ENCODE measurements around the gene LAS1L.
"Not testable (repeated sequence)": the region's sequence is repeated elsewhere in the genome, so short reads cannot be mapped to it uniquely, and the experiment has no call there.

Gene LAS1L

DNA sequence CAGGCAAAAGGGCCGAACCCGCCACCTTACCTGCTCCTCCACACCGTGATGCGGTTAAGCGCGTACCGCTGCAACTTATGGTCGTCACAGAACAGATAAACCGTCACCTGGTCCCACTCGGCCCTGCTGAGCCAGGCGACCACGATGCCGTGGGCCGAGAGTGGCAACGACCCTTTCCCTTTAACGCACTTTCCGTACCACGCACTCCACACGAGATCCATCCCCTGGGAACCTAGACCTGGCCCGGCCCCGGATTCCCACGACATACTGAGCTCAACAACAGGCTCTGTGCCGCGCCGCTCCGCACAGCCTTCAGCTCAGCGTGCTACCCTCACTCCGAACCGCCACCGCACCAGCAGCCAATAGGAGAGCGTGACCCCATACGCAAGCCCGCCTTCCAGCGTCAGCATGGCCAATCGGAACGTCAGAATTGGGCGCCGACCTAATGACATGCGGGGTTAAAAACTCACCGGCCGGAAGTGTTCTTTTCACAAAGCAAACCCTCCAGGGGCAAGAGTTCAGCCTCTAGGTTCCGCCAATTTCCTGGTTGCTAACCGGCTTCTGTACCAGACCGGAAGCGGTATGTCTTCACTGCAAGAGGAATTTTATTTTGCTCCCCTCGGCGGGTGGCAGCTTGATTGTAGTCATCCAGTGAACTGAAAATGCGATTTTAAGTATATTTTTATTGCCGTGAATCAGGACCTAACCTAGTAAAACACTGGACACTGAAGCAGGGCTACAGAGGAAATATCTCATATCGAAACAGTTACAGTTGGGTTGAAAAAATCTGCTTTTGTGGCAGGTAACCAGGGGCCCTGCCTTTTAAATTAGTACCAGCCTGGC, at the start of gene LAS1L:
Gene LAS1L, minus strand, starts transcription at position 338 of the 843 bp plus-strand sequence. Its CDS starts 72 bp downstream, at position 266.
- peak; percentile 77 to 91 for DNase-seq

DNA sequence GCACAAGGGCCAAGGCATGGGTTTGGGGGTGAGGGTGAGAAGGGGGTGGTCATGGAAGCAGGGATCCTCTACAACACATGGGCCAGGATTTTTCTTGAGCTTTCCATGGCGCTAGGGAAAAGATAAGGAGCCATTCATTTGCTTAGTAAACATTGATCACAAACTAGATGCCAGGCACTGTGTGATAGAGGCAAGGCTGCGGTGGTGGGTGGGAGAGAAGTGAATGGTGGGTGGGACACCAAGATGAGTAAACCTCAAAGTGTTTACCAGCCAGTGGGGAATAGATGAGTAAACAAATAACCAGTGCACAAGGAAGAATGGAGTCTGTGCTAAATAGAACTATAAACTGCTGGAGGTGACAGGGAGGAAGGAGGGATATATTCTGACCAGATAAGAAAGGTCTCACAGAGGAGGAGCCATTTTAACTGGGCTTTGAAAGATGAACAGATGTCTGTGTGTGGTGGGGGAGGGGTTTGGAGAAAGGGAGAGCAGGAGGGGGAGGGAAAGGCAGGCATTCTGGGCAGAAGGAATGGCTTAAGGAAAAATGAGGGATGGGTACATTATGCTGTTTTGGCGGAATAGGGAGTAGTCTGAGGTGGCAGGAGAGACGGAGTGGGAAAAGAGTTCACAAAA, 48.0 kb upstream of the LAS1L start:
- no peak for DNase-seq

DNA sequence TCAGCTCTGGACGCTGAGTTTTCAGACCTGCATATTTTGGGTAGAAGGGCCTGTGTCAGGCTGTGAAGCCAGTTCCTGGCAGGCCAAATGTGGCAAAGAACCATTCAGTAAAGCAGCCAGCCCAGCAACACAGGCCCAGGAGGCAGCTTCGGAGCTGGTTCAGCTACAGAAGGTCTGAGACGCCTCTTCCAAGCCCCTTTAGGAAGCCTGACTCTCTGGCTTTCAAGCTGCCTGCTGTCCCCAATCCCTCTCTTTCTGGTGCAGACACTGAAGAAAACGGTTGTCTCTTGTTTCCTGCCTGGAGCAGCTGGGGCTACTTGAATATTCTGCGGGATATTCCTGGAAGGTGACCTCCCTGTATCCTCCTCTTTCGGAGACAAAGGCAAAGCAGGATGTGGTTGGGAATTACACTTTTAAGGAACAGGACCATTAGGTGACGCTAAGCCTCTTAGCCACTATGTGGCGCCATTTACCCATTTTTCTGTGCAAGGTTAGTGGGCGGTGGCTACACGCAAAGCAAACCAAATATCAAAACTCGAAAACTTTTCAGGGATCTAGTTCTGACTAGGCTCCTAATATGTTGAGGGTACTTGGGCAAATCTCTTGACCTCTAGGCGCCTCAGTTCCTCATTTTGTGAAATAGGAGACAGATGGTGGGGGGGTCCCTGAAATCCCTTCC, 47.2 kb upstream of the LAS1L start:
- DNase-seq, result peak; percentile 24 to 34

GRCh38 chrX:65578346-65578745, 43.8 kb upstream of the LAS1L start:
- DNase-seq, result no peak

DNA sequence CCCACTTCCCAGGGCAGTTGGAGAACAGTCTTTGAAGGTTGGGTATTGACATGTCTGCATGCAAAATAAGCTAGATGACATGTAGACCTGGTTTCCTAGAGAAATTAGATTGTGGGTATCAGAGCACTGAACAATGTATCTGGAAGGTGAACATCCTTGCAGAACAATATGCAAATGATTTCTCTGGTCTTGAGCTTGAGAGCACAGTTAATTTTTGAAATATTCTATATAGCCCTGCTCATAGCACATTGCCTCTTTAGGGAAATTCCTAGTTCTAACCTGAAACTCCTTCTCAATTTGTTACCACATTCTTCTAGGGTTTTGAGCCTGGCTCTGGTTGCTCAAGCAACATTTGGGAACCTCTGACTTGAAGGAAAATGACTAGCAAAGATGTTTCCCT, 41.6 kb upstream of the LAS1L start:
- no peak for DNase-seq

DNA sequence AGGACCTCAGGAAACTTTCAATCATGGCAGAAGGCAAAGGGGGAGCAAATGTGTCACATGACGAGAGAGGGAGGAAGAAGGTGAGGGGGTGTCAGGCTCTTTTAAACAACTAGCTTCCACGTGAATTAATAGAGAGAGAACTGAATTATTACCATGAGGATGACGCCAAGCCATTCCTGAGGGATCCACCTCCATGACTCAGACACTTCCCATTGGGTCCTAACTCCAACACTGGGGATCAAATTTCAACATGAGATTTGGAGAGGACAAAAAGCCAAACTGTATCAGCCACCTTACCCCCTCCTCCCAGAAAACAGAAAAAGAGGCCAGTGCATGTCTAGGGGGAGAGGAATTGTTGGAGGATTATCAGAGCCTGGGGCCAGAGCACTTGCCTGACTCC, 40.4 kb upstream of the LAS1L start:
- DNase-seq, result no peak

DNA sequence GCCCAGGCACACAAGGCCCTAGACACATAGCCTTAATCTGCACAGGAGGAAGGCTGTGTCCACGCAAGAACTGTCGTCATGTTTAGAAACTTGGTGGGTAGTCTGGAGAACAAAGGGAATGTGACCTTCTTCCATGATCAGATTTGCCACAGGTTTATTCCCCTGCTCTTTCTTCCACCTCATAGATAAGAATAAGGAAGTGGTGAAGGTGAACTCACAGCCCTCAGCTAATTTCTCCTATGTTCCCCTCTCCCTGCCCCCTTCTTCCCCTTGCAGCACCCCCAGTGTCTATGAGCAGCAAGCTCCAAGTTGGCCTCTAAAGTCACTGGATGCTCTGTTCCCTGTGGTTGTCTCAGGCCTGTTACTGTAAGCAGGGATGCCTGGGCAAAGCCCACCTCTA, 39.8 kb upstream of the LAS1L start:
- DNase-seq, result no peak

DNA sequence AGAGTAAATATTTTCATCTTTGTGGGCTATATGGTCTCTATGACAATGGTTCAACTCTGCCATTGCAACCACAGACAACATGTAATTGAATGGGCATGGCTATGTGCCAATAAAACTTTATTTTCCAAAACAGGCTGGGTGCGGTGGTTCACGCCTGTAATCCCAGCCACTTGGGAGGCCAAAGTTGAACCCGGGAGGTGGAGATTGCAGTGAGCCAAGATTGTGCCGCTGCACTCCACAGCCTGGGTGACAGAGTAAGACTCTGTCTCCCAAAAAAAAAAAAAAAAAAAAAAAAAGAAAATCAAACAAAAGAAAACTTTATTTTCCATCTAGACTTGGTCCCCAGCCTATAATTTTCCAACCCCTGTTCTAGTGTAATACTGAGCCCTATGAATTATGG, 38.4 kb upstream of the LAS1L start:
- DNase-seq, result no peak

DNA sequence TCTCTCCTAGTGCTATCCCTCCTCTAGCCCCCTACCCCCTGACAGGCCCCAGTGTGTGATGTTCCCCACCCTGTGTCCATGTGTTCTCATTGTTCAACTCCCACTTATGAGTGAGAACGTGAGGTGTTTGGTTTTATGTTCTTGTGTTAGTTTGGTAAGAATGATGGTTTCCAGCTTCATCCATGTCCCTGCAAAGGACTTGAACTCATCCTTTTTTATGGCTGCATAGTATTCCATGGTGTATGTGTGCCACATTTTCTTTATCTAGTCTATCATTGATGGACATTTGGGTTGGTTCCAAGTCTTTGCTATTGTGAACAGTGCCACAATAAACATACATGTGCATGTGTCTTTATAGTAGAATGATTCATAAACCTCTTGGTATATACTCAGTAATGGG, 28.3 kb upstream of the LAS1L start:
- DNase-seq, result not testable (repeated sequence)

- no peak for DNase-seq
Measured at GRCh38 chrX:65551489-65552339, 17.1 kb upstream of the LAS1L start.

GRCh38 chrX:65551086-65551485, 16.5 kb upstream of the LAS1L start:
- no peak for DNase-seq

DNA sequence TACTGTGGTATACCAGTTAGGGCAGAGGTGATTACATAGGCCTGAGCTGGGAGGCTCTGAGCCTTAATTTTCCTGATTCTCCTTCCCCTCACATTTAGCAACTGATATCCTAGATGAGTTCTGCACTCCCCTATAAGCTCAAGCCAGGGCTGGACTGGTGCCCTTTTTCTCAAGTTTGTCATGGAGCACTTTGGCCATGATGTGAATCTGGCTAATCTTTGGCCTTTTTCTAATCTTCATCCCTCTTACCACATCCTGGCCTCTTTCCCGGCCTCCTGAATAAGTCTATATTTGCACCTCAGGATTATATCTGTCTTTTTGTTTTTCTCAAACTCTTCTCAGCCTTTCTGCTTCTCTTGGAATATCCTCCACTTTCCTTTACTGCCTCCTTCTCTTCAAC, 10.9 kb upstream of the LAS1L start:
- DNase-seq, result no peak

DNA sequence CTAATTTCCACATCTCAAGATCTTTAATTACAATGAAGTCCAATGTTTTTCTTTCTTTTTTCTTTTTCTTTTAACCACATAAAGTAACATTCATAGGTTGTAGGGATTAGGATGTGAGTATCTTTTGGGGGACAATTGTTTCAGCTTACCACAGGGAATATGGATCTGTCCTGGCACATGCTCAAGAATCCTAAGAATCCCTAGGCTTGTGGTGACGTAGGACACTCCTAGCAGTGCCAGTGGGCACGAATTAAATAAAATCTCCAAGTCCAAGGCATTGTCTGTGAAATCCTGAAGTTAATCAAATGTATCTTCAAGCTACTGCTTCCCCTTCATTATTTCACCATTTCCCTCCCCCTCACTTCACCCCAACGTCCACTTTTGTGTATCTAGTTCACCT, 2.6 kb upstream of the LAS1L start:
- DNase-seq, result no peak

DNA sequence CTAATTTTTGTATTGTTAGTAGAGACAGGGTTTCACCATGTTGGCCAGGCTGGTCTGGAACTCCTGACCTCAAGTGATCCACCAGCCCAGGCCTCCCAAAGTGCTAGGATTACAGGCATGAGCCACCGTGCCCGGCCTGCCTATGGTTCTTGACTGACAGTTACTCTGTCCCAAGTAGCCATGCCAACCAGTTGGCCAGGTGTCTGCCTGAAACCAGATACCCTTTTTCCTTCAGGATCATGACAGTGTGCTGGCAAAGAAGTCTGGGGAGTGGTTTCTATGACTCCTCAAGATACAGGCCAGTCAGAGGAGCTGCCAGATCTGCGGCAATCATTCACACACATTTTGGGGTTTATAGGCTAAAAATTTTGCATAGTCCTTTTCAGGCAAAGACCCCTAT, 1.7 kb upstream of the LAS1L start:
- no peak for DNase-seq

DNA sequence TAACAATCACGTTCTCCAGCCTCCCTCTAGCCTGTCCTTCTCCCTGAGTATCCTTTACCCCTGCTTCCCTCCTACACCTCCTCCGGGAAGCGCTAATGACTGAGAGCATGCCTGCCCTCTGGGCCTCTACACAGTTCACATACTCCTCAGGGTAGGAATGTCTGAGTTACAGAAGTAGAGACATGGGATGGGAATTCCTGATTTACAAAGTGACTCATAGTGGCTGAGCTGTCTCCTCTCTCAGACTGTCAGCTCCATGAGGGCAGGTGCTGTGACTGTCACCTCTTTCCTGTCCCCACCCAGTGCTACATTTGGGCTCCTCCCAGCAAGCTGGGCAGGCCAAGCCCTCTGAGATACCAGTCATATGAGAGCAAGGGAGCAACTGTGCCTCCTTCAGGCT, 2.6 kb downstream of the LAS1L start:
- no peak for DNase-seq

- peak; percentile 20 to 41 for DNase-seq
Measured at GRCh38 chrX:65528705-65529340, 5.8 kb downstream of the LAS1L start.

DNA sequence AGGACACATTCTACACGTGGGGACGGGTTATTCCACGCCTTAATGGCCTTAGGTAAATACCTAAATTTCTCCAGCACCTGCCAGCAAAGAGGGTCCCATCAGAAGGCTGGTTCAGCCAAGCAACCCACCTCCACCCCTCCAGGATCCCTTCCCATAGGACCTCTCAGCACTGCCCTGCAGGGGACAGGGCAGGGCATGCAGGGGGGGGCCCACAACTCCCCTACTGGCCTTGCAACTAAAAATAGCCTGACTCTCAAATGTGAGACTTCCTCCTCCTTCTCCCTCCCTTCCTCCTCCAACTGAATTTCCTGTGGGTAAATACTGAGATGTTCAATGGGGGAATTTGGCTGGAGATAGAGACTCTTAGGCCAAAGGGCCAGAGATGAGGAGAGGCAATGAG, 6.3 kb downstream of the LAS1L start:
- DNase-seq, result no peak

DNA sequence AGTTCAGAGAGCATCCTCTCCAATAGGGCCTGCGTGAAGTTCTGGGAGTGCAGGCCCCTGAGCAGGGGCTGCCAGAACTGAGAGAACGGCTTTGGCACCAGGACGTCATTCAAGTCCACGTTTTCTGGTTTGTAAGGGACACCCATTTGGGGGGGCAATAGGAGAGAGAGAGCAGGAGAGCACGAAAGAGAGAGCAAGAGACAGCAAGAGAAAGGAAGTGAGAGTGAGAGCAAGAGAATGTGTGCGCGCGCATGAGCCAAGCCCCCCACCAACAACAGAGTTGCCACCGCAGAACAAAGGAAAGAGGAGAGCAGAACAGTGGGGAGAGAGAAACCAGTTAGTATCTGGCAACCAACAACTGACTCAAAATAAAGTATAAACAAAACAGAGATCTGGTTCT, 10.4 kb downstream of the LAS1L start:
- no peak for DNase-seq

DNA sequence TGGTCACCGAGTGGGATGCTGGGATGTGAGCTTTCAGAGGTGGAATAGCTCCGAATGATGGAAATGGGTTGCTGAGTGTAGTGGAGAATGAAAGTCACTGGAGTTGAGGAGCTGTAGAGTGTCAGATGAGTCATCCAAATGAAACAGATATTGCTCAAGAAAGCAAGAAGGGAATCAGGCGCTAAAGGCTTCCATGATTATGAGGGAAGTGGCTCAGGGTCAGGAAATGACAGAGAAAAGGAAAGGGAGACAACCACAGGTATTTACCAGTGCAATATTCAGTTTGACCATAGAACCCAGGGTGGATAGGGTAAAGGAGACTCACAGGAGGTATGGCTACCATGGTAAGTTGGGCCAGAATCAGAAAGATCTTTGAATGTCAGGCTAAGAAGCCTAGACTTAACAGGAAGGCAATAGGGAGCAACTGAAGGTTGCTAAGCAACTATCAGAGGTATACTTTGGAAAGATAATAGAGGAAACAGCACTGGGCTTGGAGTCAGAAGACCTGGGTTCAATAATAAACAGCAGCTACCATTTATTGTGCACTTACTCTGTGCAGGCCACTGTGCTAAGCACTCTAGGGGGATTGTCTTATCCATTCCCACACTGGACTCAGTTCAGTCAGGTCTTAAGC, 11.7 kb downstream of the LAS1L start:
- DNase-seq, result no peak

GRCh38 chrX:65519530-65519929, 15.1 kb downstream of the LAS1L start:
- not testable (repeated sequence) for DNase-seq

DNA sequence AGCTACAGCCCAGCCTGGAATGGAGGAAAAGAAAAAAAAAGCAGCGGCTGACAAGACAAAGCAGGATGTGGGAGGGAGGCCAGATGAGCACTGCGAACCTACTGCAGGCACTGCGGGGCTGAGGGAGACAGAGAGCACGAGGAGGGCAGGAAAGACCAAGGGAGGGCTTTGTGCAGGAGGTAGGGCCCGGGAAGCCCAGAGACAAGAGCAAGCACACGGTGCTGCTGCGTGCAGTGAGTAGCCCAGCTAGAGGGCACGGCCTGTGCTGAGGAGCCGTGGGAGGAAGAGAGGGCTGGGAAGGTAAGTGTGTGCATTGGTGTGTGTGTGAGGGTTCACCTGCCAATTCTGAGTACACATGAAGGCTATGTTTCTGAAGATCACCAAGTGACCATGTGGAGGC, 15.6 kb downstream of the LAS1L start:
- DNase-seq, result not testable (repeated sequence)

DNA sequence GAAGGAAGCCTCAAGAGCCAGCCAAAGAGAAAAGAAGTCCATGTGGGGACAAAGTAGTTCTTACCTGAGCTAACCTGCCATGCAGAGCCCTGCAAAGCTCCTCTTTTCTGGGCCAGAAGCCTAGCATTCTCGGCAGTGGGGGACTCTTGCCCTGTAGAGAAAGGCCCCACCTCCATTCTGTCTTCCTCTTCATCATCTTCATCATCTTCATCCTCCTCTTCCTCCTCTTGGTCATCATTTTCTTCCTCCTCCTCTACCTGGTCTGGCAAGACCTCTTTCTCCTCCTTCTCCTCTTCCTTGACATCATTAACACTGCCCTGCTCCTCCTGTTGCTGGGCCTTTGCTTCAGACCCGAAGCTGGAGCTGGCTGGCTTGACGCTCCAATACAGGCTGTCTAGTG, 16.7 kb downstream of the LAS1L start:
- no peak for DNase-seq
